C1 segment of cervical spinal cord (tissue), 14 donors: ENCODE measurements around the gene TNK2.

Source experiments
- DNase-seq, 14 donors: peaks; one replicate each; lab custom pipeline; 2025; lab: John Stamatoyannopoulos, UW

TNK2 gene

GRCh38 chr3:195900436-195901355, 7.7 kb downstream of the TNK2 start:
- peak in 13 of 14 donors; percentile 28 to 95 (median 84) for DNase-seq

DNA sequence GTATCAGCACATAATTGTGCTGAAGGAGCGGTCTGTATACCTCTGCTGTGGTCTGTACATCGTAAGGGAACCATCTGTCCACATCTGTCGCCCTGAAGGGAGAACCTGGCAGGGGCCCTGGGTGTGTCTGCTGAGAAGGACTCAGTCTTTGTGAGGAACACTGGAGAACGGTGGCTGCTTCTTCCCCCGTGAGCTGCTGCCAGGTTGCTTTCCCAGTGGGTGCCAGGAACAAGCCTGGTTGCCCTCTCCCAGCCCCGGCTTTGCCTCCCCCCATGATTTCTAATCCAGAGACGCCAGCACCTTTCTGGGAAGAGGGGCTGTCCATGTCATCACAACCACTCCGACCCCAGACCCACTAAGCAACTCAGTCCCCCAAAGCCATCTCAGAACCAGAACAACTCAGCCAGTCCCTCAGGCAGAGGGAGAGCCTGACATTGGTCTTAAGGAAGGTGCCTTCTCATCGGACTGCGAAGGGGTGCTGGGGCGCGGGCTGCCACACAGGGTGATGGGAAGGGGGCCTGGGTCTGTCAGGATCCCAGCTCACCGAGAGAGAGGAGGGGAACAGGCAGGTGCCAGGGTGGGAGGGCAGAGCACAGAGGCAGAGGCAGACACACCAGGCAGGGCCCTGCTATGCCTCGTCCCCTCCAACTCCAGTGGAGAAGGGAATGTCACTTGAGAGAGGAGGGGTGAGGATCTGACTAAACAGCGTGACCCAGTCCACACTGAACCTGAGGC, 8.5 kb downstream of the TNK2 start:
- DNase-seq: peak in 1 of 14 donors; percentile 38

- no peak for DNase-seq
Measured at GRCh38 chr3:195897853-195898415, 10.4 kb downstream of the TNK2 start.

DNA sequence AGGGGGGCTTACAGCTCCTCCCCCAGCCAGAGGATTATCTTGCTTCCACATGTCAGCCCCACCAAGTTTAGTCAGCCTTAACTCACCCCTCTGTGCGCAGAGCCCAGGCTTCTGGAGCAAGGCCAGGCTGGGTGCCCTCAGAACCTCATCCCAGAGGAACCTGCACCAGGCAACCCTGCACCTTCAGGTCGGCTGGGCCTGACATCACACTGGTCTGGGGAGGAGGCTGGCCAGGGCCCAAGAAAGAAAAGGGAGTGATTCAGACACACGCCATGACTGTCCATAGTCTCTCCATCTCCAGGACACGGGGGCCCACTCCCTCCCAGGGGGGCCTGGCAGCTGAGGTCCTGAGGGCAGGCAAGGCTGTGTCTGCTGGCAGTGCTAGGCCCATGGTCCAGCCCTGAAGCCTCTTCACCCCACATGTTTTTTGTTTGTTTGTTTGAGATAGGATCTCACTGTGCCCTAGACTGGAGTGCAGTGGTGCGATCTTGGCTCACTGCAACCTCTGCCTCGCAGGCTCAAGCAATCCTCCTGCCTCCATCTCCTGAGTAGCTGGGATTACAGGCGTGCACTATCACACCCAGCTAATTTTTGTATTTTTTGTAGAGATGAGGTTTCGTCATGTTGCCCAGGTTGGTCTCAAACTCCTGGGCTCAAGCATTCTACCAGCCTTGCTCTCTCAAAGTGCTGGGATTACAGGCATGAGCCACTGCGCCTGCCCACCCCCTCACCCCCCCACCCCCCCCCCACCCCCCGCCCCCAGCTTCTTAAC, 11.1 kb downstream of the TNK2 start:
- DNase-seq: peak in 6 of 14 donors; percentile 41 to 65 (median 54)

GRCh38 chr3:195896361-195897080, 11.8 kb downstream of the TNK2 start:
- DNase-seq: peak in 12 of 14 donors; percentile 38 to 86 (median 61)

DNA sequence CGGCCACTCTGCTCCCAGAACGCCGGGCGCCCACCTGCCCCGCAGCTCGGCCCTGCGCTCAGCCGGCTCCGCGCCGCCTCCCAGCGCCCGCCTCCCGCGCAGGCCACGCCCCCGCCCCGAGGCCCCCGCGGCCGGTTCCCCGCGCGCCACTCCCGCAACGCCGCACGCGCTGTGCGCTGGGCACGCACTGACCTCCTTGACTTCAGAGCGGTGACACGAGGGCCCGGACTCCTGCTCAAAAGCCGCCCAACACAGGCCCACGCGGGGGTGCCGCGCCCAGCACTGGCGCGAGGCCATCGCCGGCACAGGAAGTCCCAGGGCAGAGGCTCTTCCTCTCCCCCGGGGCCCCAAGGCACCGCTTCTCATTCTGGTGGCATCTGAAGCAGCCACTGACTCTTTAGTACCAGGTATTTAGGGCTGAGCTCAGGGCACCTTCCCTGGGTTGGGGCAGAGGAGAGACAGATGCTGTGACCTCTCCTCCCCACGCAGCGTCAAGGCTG, 12.4 kb downstream of the TNK2 start:
- DNase-seq: peak in 12 of 14 donors; percentile 39 to 91 (median 61)

DNA sequence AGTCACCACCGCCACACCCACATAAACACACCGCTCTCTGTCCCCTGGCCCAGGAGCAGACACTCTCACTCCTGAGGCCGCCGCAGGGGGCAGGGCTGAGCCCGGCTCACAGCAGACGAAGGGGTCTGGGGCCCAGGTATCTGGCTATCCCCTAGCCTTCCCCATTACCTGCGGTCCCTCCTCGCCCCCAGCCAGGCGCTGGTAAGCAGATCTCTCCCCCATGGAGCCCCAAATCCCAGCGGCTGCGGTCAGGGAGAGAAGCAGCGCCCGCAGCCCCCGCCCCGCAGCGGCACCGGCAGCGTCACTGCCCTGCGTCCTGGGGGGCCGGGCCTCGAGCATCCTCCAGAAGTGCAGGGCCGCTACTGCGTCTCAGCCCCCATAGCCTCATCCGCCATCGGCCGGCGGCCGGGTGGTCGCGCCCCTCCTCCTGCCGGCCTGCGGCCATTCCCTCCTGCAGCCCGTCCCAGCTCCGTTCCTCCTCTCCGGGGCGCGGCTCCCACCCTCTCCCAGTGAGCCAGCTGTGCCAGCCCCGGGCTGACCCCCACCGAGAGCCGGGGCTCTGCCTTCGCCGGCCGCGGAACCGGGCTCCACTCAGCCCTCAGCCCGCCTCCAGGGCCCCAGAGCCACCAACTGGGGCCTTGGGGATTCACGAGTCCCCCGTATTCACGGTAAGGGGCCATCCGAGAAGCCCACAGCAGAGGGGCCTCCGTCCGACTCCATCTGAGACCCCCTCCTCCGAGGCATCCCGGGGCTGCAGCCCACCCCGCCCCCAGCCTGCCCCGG, 13.1 kb downstream of the TNK2 start:
- DNase-seq: peak in 10 of 14 donors; percentile 32 to 72 (median 59)

DNA sequence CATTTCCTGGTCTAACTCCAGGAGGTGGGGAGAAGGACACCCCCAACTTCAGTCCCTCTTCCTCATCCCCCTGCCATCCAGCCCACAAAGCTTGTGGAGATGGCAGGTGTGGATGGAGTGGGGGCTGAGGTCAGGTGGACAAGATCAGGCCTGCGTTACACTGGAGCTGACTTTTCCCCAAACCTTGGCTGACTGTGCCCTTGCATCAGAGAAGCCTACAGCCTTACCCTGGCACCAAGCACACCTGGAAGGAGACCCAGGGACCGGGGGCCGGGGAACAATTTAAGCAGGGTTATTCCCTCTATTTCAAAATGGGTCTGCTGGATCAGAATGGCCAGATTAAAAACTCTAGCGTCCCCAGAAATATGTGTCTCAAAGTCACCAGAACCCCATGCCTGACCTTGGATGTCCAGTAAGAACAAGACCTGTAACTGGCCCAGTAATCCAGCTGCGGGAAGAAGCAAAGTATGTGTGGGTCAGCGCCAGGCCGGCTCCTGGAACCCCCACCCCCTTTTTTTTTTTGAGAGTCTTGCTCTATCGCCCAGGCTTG, 14.4 kb downstream of the TNK2 start:
- peak in 1 of 14 donors; percentile 59 for DNase-seq

GRCh38 chr3:195893516-195893915, 14.8 kb downstream of the TNK2 start:
- DNase-seq: peak in 11 of 14 donors; percentile 12 to 78 (median 64)

DNA sequence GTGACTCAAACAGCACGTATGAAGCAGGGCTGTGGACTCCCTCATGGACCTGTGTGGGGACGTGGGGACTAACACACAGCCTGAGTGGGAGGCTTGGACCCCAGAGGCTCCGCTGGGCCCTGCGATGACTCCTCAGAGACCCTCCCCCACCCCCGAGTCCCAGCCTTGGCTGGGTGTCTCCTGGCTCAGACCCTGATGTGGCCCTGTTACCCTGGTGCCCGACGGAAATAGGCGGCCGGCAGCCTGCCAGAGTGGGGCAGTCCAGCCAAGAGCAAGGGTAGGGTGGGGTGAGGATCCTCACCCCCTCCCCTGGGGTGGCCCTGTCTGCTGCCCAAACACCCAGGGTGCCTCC, 15.3 kb downstream of the TNK2 start:
- peak in 9 of 14 donors; percentile 62 to 91 (median 83) for DNase-seq

- peak in 13 of 14 donors; percentile 47 to 91 (median 81) for DNase-seq
Measured at GRCh38 chr3:195892105-195893043, 16.0 kb downstream of the TNK2 start.

DNA sequence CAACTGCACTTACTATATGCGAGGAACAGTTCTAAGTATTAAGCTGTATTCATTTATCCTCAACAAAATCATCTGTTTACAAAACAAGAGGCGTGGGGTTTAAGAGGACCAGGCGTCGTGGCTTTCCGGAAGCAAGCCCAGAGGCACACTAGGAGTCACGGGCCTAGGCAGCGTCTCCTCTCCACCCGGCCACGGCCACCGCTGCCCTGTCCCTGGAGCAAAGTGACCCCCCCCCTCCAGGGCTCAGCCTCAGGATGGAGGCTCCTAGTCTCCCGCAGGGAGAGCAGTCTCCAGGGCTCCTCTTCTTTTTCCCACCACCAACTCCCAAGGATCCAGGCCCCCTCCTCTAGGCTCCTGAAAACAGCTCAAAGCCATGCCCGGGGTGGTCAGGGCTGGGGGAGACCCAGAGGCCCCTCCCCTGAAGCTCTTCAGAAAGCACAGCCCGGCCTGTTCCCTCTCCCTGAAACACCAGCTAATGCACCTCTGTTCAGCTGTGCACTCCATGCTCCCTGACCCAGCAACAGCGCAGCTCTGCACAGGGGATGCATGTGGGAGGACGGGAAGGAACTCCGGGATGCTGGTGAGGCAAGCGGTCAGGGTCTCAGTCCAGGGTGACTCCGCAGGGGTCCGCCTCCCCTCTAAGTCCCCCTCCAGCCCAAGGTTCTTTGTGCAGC, 16.8 kb downstream of the TNK2 start:
- DNase-seq: no peak

- peak in 11 of 14 donors; percentile 22 to 73 (median 56) for DNase-seq
Measured at GRCh38 chr3:195889870-195890295, 18.5 kb downstream of the TNK2 start.

- no peak for DNase-seq
Measured at GRCh38 chr3:195888981-195889869, 19.1 kb downstream of the TNK2 start.

DNA sequence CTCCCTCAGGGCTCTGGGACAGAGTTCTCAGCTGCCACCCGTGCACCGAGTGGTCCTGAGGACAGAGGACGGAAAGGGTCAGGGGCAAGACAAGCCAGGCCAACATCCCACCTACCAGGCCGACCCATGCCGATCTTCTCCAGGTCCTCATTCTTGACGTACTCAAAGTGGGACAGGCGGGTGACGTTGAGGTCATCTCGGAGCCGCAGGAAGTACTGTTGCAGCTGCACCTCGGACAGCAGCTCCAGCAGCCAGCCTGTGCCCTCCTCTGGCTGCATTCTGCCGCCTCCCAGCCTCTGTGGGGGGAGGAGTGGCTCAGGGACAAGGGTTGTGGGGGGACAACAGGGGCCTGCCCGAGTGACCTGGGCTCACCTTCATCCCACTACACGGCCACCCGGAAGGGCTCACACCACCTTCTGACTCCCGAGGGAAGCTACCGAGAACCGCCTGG, 20.0 kb downstream of the TNK2 start:
- DNase-seq: no peak

GRCh38 chr3:195887670-195888069, 20.7 kb downstream of the TNK2 start:
- no peak for DNase-seq
